Cardiac muscle cell (in vitro differentiated cells and primary cell): ENCODE measurements around the gene PRPF38A. TPM values are rescaled to one million over a fixed set of nuclear protein-coding genes. Genes with fewer than 3 reads are reported as not detected.
"Not testable (repeated sequence)": the region's sequence is repeated elsewhere in the genome, so short reads cannot be mapped to it uniquely, and the experiment has no call there.

Experiments
- DNase-seq, 2 donors: peaks; one replicate each; pipeline versions ENCODE4 v3.0.0 to v3.0.0-alpha.2; 2010 to 2017; ENCODE audit warnings: low read depth in 1 of 2, low spot score in 1 of 2
- H3K27ac ChIP-seq: fragments of 200-600 bp; sonication (generic); 2 replicates; pipeline ENCODE4 v1.5.1; 2016
- H3K27me3 ChIP-seq: fragments of 200-600 bp; sonication (generic); 2 replicates; pipeline ENCODE4 v1.6.0; 2016; ENCODE audit warnings: control low read depth
- H3K36me3 ChIP-seq: fragments of 200-600 bp; sonication (generic); 2 replicates; pipeline ENCODE4 v1.5.1; 2016; ENCODE audit warnings: control low read depth
- H3K4me1 ChIP-seq: fragments of 200-600 bp; sonication (generic); 2 replicates; pipeline ENCODE4 v1.8.1; 2017; ENCODE audit warnings: low read depth, mild to moderate bottlenecking, mixed run types
- H3K4me3 ChIP-seq: fragments of 200-600 bp; sonication (generic); 2 replicates; pipeline ENCODE4 v1.5.1; 2016; ENCODE audit warnings: mild to moderate bottlenecking
- H3K9me3 ChIP-seq: fragments of 200-600 bp; sonication (generic); 2 replicates; pipeline ENCODE4 v1.5.1; 2017; ENCODE audit warnings: low read depth, mild to moderate bottlenecking, control low read depth
- CTCF ChIP-seq: IDR thresholded peaks from 2 replicates; pipeline ENCODE4 v1.5.1; 2012; ENCODE audit warnings: low read depth, mild to moderate bottlenecking, low read length
- polyA plus RNA-seq: library from polyadenylated mRNA; unstranded; fragments of >200 nt; fragmentation: Nextera tagmentation; extraction: Ambion mirVana; gene quantifications from 2 replicates; pipeline ENCODE4 v1.2.1, GENCODE V29; 2016
- total RNA-seq: library from RNA; depleted of rRNA; stranded (reverse); fragments of >200 nt; gene quantifications from 2 replicates; pipeline ENCODE4 v1.2.3, GENCODE V29; 2016

Gene PRPF38A
- total and polyA plus RNA-seq, 2 experiments from 2014 or later, result 18.9 to 43.4 TPM

DNA sequence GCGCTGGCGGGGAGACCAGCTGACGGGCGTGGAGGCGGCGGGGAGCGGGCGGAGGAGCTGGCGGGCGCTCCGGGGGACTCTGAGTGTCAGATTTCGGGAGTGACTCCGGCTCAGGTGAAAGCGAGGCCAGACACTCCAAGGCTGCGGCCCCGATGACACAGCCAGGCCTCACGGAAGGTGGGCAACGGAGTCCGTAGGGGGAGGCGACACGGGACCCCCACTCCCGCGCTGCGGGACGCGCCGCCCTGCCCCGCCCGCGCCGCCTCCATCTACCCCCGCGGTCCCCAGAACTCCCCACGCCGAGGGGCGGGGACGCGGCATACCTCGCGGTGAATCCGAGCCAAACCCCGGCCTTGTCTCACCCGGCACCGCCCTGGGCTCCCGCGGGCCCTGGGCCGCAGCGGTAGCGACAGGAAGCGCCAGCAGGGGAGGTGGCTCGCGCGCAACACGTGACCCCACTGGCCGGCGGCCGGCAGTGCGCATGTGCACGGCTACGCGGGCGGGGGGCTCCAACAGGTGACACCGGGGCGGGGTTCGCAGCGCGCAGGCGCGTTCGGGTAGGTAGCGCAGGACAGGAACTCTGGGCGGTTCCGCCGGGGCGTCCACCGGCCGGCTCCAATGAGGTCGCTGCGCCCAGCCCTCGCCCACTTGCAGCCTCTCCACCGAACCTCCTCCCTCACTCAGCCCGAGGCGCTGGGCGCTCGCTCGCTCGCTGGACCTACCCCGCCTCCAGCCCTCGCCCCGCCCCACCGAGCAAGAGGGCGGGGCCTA, 38.5 kb upstream of the PRPF38A start, which contains the start of gene CC2D1B:
Gene CC2D1B, minus strand, starts transcription at position 460 of the 771 bp plus-strand sequence. CDS start 1,585 bp downstream, outside the sequence.
- Histone ChIP-seq H3K36me3 (peaks cover 11% of the 10 kb centered on the region), H3K27me3 (no peaks in the 10 kb centered on the region), H3K4me1 (peaks cover 9% of the 10 kb centered on the region), H3K9me3 (no peaks in the 10 kb centered on the region), H3K27ac (peak within 1 kb of the TSS; percentile 92), H3K4me3 (peak within 1 kb of the TSS; percentile 75)
- no peak for TF ChIP-seq CTCF
- DNase-seq, result peak; percentile 99

DNA sequence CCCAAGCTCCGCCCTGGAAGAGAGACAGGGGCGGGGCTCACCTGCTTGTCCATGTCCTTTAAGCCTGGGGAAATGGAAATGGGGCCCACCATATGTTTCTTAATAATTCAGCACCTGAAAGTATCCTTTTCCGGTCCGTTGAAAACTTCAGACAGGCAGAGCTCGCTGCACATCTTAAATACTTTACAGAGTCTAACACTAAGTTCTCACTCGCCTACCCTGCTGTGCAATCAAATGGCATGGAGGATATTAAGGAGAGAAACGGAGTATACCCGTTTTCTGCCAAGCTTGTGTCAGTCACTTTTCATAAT, 37.9 kb upstream of the PRPF38A start:
- H3K36me3 ChIP-seq, result peaks cover 7% of the 10 kb centered on the region
- TF ChIP-seq CTCF, result no peak
- DNase-seq, result no peak
- peak overlapping the region; percentile 75 for H3K4me3 ChIP-seq
- no peaks in the 10 kb centered on the region for H3K27me3 ChIP-seq
- H3K27ac ChIP-seq, result no peak overlapping the region
- H3K4me1 ChIP-seq, result peaks cover 9% of the 10 kb centered on the region
- no peaks in the 10 kb centered on the region for H3K9me3 ChIP-seq

GRCh38 chr1:52367272-52367671, 37.1 kb upstream of the PRPF38A start:
- no peaks in the 10 kb centered on the region for H3K27me3 ChIP-seq
- no peaks in the 10 kb centered on the region for H3K36me3 ChIP-seq
- H3K4me3 ChIP-seq, result no peak overlapping the region
- H3K27ac ChIP-seq, result no peak overlapping the region
- DNase-seq, result no peak
- no peaks in the 10 kb centered on the region for H3K9me3 ChIP-seq
- peaks cover 9% of the 10 kb centered on the region for H3K4me1 ChIP-seq
- TF ChIP-seq CTCF, result no peak

DNA sequence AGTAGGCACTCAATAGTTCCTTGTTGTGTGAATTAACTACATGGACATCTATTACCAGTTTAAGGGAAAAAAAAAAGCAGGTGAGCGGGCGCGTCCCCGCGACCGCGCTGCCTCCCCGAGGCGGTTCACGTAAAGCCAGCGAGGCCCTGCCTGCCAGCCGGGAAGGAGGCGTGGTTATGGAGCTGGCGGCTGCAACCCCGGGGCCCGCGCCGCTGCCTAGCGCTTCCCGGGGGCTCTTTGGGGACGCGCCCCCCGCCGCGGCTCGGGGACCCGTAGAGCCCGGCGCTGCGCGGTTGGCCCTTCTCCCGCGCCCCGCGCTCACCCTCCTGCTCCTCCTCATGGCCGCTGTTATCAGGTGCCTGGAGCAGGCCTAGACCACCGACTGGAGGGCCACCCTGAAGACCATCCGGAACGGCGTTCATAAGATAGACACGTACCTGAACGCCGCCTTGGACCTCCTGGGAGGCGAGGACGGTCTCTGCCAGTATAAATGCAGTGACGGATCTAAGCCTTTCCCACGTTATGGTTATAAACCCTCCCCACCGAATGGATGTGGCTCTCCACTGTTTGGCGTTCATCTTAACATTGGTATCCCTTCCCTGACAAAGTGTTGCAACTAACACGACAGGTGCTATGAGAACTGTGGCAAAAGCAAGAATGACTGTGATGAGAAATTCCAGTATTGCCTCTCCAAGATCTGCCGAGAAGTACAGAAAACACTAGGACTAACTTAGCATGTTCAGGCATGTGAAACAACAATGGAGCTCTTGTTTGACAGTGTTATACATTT, 35.8 kb upstream of the PRPF38A start:
- Histone ChIP-seq H3K36me3 (no peaks in the 10 kb centered on the region), H3K27ac (no peak overlapping the region), H3K9me3 (no peaks in the 10 kb centered on the region), H3K4me3 (peak overlapping the region; percentile 37), H3K4me1 (peaks cover 9% of the 10 kb centered on the region), H3K27me3 (no peaks in the 10 kb centered on the region)
- peak; percentile 45 to 77 for DNase-seq
- peak; percentile 27 for TF ChIP-seq CTCF

DNA sequence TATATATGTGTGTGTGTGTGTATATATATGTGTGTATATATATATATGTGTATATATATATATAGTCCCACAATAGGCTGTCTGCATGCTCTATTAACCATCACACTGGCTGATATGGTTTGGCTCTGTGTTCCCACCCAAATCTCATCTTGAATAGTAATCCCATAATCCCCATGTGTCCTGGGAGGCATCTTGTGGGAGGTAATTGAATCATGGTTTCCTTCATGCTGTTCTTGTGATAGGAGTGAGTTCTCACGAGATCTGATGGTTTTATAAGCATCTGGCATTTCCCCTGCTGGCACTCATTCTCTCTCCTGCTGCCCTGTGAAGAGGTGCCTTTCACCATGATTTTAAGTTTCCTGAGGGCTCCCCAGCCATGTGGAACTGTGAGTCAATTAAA, 34.6 kb upstream of the PRPF38A start:
- not testable (repeated sequence) for H3K9me3 ChIP-seq, H3K36me3 ChIP-seq, H3K4me3 ChIP-seq, H3K27me3 ChIP-seq, H3K4me1 ChIP-seq, DNase-seq, H3K27ac ChIP-seq

DNA sequence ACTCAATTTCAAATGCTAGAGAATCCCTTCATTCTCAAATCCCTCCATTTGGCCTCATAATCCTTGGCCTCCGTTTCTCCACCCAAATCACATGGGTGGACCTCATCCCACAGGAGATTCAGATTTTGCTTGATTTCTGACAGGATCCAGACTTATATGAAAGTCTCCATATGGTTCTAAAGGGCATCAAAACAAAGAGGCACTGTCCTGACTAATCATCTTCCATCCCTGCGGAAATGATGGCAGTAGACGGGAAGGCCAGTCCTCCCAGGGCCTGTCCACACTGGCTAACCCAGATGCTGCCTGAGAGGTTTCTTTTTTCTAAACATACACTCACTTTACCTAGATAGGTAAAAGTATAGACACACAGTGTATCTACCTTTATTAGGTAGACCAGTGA, 19.0 kb upstream of the PRPF38A start:
- no peak for DNase-seq
- no peaks in the 10 kb centered on the region for H3K9me3 ChIP-seq
- H3K4me1 ChIP-seq, result no peaks in the 10 kb centered on the region
- H3K36me3 ChIP-seq, result no peaks in the 10 kb centered on the region
- H3K4me3 ChIP-seq, result no peak overlapping the region
- TF ChIP-seq CTCF, result no peak
- H3K27ac ChIP-seq, result no peak overlapping the region
- no peaks in the 10 kb centered on the region for H3K27me3 ChIP-seq
